WERI-Rb-1 (cell line): ENCODE results near the gene SGMS1.

Source experiments
- DNase-seq: peaks from one replicate; pipeline ENCODE4 v3.0.0-alpha.2; 2020
- H3K27ac ChIP-seq: fragments of 250-450 bp; sonication (Bioruptor Pico); 2 replicates; pipeline ENCODE4 v1.5.1; 2020; ENCODE audit warnings: mild to moderate bottlenecking, moderate library complexity
- H3K27me3 ChIP-seq: fragments of 250-450 bp; sonication (Bioruptor Pico); 2 replicates; pipeline ENCODE4 v1.5.1; 2021; ENCODE audit warnings: mild to moderate bottlenecking, low read depth, moderate library complexity; ENCODE audit not compliant: insufficient read depth, severe bottlenecking
- H3K36me3 ChIP-seq: fragments of 250-450 bp; sonication (Bioruptor Pico); 2 replicates; pipeline ENCODE4 v1.5.1; 2020; ENCODE audit warnings: mild to moderate bottlenecking, moderate library complexity
- H3K4me3 ChIP-seq: 2 replicates; pipeline ENCODE4 v1.5.1; 2011; ENCODE audit warnings: low read depth, mild to moderate bottlenecking, control low read depth, low read length
- H3K9me3 ChIP-seq: fragments of 250-450 bp; sonication (Bioruptor Pico); 2 replicates; pipeline ENCODE4 v1.5.1; 2021; ENCODE audit warnings: mild to moderate bottlenecking, moderate library complexity; ENCODE audit not compliant: severe bottlenecking
- TF ChIP-seq, protein P1 (sequence below): IDR thresholded peaks from 2 replicates; pipeline ENCODE4 v1.5.1; 2011; ENCODE audit warnings: low read depth, mild to moderate bottlenecking, control low read depth, inconsistent platforms, low read length

The SGMS1 gene

DNA sequence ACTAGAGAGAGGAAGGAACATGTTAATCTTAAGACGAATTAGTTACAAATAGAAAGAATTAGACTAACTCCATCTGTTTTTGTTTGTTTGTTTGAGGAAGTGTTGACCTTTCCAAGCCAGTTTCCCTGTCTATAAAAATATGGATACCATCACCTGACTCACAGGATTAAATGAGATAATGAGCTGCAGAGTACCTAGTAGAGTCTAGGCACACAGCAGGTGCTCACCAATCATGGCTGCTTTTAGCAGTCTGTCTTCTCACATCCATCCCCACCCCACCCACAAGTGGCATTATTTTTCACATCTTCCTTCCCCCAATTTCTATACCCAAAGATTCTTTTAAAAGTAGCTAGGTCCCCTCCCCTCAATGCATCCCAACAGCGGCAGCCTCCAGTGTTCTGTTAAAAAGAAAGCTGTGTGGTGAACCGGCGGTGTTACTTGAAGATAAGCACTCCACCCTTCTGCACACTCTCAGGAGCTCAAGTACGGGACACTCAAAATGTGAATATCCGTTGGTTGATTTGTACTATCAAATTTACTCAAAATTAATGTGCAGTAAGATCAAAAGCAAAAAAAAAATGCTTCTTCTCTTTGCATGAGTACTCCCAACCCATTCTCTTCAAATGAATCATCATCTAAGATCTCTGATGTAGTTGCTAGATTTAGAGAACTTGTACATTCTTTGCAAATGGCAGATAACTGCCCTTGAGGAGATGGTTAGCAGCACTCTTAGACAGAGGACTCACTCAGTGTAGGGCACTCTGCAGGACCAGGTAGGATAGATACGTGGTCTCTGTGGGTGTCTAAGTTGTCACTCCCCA lies 227.1 kb downstream of the SGMS1 start:
- Histone ChIP-seq H3K27me3 (no peaks in the 10 kb centered on the region), H3K36me3 (no peaks in the 10 kb centered on the region), H3K27ac (no peak overlapping the region), H3K4me3 (no peak overlapping the region), H3K9me3 (no peaks in the 10 kb centered on the region)
- TF ChIP-seq, protein P1, sequence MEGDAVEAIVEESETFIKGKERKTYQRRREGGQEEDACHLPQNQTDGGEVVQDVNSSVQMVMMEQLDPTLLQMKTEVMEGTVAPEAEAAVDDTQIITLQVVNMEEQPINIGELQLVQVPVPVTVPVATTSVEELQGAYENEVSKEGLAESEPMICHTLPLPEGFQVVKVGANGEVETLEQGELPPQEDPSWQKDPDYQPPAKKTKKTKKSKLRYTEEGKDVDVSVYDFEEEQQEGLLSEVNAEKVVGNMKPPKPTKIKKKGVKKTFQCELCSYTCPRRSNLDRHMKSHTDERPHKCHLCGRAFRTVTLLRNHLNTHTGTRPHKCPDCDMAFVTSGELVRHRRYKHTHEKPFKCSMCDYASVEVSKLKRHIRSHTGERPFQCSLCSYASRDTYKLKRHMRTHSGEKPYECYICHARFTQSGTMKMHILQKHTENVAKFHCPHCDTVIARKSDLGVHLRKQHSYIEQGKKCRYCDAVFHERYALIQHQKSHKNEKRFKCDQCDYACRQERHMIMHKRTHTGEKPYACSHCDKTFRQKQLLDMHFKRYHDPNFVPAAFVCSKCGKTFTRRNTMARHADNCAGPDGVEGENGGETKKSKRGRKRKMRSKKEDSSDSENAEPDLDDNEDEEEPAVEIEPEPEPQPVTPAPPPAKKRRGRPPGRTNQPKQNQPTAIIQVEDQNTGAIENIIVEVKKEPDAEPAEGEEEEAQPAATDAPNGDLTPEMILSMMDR = no peak
- no peak for DNase-seq

DNA sequence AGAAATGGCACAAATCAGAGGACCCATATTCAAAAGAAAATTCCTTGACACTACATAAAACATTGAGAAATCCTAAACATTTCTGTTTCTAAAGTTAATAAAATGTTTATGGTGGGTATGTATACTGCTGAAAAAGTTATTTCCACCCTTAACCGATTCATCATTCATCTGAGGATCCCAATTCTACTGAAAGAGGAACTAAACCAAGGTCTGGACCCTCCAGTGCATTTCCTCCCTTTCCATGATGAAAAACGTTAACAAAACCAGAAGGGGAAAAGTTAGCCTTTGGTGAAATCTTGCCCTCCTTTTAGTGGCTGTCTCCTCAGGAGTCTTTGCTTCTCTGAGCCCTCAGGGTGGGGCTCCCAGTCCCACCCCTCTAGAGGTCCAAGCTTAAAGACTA lies 227.9 kb downstream of the SGMS1 start:
- Histone ChIP-seq H3K36me3 (no peaks in the 10 kb centered on the region), H3K9me3 (no peaks in the 10 kb centered on the region), H3K27ac (no peak overlapping the region), H3K4me3 (no peak overlapping the region), H3K27me3 (no peaks in the 10 kb centered on the region)
- TF ChIP-seq, protein P1 = no peak
- DNase-seq = no peak

DNA sequence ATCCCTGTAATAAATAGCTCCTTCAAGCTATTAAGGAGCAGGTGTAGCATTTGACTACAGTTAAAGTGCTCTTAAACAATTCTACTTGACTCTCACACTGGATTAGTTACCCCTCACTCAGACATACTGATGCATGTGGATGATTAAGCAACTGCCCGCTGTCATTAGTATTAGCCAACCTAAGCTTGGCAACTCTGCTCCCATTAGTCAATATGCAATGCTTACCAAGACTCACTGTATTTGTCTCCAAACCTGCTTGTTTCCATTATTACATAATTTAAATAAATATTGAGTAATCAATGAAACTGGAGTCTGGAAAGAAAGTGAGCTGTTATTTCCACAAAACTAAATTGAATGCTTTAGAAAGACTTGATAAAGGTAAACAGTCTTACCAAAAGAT lies 228.5 kb downstream of the SGMS1 start:
- Histone ChIP-seq H3K36me3 (no peaks in the 10 kb centered on the region), H3K4me3 (no peak overlapping the region), H3K9me3 (no peaks in the 10 kb centered on the region), H3K27ac (no peak overlapping the region), H3K27me3 (no peaks in the 10 kb centered on the region)
- DNase-seq = no peak
- TF ChIP-seq, protein P1 = no peak

DNA sequence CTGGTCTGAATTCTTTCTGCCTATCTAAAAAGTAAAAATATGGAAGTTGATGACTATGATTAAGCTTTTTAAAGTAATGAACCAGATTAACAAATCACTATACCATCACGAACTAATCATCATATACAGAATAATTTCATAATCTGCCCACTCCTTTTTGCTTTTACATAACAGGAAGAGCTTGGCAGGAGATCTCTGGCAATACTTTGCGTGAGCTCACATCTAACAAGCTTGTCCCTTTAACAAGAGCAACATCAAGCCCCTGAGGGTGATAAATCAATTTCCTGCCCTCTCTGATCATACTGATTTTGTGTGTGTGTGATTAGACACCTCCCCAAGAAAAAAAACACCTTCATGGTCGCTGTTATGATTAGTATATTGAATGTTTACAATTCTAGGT lies 228.9 kb downstream of the SGMS1 start:
- DNase-seq = no peak
- TF ChIP-seq, protein P1 = no peak
- H3K27ac ChIP-seq = no peak overlapping the region

GRCh38 chr10:50393784-50394467 lies 229.8 kb downstream of the SGMS1 start:
- no peak overlapping the region for H3K27ac ChIP-seq
- no peak overlapping the region for H3K4me3 ChIP-seq
- no peaks in the 10 kb centered on the region for H3K9me3 ChIP-seq
- TF ChIP-seq, protein P1 = no peak
- no peaks in the 10 kb centered on the region for H3K27me3 ChIP-seq
- no peaks in the 10 kb centered on the region for H3K36me3 ChIP-seq
- DNase-seq = no peak

More for the DNA sequence above, 228.9 kb downstream of the SGMS1 start:
- Histone ChIP-seq H3K9me3 (no peaks in the 10 kb centered on the region), H3K36me3 (no peaks in the 10 kb centered on the region), H3K27me3 (no peaks in the 10 kb centered on the region), H3K4me3 (no peak overlapping the region)
